ENCODE measurements around the gene HDAC4. TPM values are rescaled to one million over a fixed set of nuclear protein-coding genes. Genes with fewer than 3 reads are reported as not detected.

The HDAC4 gene
- total and polyA plus RNA-seq, 2 experiments from 2014 or later: 9.3 to 10.8 TPM

- no peak overlapping the region for H3K4me2 ChIP-seq
- no peaks in the 10 kb centered on the region for H3K9me3 ChIP-seq (ENCODE audit: low read depth)
- TF ChIP-seq EZH2 (IDR thresholded peaks at IDR 0.05; ENCODE audit: borderline replicate concordance): no peak
- no peak for TF ChIP-seq EZH2phosphoT487 (IDR thresholded peaks at IDR 0.05; ENCODE audit: low read depth, severe bottlenecking, unreplicated experiment)
- TF ChIP-seq, protein P1, sequence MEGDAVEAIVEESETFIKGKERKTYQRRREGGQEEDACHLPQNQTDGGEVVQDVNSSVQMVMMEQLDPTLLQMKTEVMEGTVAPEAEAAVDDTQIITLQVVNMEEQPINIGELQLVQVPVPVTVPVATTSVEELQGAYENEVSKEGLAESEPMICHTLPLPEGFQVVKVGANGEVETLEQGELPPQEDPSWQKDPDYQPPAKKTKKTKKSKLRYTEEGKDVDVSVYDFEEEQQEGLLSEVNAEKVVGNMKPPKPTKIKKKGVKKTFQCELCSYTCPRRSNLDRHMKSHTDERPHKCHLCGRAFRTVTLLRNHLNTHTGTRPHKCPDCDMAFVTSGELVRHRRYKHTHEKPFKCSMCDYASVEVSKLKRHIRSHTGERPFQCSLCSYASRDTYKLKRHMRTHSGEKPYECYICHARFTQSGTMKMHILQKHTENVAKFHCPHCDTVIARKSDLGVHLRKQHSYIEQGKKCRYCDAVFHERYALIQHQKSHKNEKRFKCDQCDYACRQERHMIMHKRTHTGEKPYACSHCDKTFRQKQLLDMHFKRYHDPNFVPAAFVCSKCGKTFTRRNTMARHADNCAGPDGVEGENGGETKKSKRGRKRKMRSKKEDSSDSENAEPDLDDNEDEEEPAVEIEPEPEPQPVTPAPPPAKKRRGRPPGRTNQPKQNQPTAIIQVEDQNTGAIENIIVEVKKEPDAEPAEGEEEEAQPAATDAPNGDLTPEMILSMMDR (IDR thresholded peaks at IDR 0.05; ENCODE audit: poor library complexity): no peak
- H3K36me3 ChIP-seq (replicated peaks; ENCODE audit: insufficient read depth, low read depth): no peaks in the 10 kb centered on the region
- H3K9me2 ChIP-seq (replicated peaks; ENCODE audit: insufficient read depth): no peaks in the 10 kb centered on the region
- H3K27ac ChIP-seq: no peak overlapping the region
- DNase-seq (ENCODE audit: low spot score): peak; percentile 48
- peaks cover 4% of the 10 kb centered on the region for H3K4me1 ChIP-seq (ENCODE audit: insufficient read depth)
- no peaks in the 10 kb centered on the region for H3K27me3 ChIP-seq
- H4K20me1 ChIP-seq (ENCODE audit: insufficient read depth, poor library complexity, severe bottlenecking): no peaks in the 10 kb centered on the region
- WGBS (ENCODE audit: low lambda C conversion rate, missing lambda C conversion rate): 90% methylated on average over 10 of the region's 10 CpGs
- no peaks in the 10 kb centered on the region for H3K79me2 ChIP-seq
- no peak overlapping the region for H2AFZ ChIP-seq
- H3K4me3 ChIP-seq: no peak overlapping the region
Measured at GRCh38 chr2:239006622-239007285, 394.1 kb downstream of the HDAC4 start.

DNA sequence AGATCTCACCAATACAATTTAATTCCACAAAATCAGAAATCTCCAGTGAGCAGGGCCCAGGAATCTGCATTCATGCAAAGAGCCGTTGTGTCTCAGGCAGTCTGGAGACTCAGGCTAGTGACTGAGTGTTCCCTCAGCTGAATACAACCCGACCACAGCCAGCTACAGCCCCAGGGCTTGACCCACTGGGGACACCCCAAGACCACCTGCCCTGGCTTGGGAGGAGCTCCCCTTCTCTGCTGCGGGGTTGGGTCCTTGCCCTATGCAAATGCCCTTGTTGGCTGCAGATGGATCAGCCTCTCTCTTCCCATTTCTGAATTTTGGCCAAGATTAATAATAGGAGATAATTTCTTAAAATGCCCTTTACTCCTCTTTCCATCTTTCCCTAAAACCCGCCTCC, 395.2 kb downstream of the HDAC4 start:
- no peak for DNase-seq (ENCODE audit: low spot score)
- Histone ChIP-seq H3K27me3 (no peaks in the 10 kb centered on the region), H3K9me3 (ENCODE audit: low read depth) (no peaks in the 10 kb centered on the region), H3K79me2 (no peaks in the 10 kb centered on the region), H3K27ac (no peak overlapping the region), H4K20me1 (ENCODE audit: insufficient read depth, poor library complexity, severe bottlenecking) (no peaks in the 10 kb centered on the region), H3K9me2 (replicated peaks; ENCODE audit: insufficient read depth) (no peaks in the 10 kb centered on the region), H3K36me3 (replicated peaks; ENCODE audit: insufficient read depth, low read depth) (no peaks in the 10 kb centered on the region), H3K4me2 (no peak overlapping the region), H3K4me3 (no peak overlapping the region), H3K4me1 (ENCODE audit: insufficient read depth) (peaks cover 4% of the 10 kb centered on the region), H2AFZ (no peak overlapping the region)
- 83% methylated on average over 4 of the region's 4 CpGs for WGBS (ENCODE audit: low lambda C conversion rate, missing lambda C conversion rate)
- no peak for TF ChIP-seq EZH2phosphoT487 (IDR thresholded peaks at IDR 0.05; ENCODE audit: low read depth, severe bottlenecking, unreplicated experiment)
- TF ChIP-seq EZH2 (IDR thresholded peaks at IDR 0.05; ENCODE audit: borderline replicate concordance): no peak
- TF ChIP-seq, protein P1 (IDR thresholded peaks at IDR 0.05; ENCODE audit: poor library complexity): no peak

DNA sequence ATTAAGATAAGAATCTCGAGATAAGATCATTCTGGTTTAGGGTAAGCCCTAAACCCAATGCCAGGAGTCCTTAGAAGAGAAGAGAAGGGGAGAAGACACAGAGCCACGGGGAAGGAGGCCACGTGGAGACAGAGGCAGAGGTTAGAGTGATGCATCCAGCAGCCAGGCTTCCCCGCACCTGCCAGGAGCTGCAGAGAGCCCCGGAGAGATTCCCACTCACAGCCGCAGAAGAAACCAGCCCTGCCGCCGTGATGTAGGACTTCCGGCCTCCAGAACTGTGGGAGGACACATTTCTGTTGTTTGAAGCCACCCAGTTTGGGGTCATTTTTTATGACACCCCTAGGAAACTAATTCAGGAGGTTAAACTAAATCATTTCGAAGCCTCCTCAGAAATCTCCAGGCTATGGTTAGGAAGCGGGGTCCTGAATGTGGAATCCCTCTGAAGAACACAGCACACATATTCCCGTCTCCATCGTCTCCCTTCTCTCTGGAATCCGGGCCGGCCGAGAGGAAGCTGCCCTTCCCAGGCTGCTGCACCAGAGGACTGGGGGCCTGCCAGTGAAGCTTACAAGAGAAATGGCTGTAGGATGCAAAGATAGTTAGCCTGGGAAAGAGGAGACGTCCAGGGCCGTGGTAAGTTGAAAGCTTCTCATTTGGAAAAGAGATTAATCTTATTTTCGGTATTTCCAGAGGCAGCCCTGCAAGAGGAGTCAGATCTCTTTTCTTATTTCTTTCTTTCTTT, 396.4 kb downstream of the HDAC4 start:
- Histone ChIP-seq H3K4me3 (no peak overlapping the region), H3K27ac (no peak overlapping the region), H3K79me2 (no peaks in the 10 kb centered on the region), H3K4me1 (ENCODE audit: insufficient read depth) (peaks cover 4% of the 10 kb centered on the region), H4K20me1 (ENCODE audit: insufficient read depth, poor library complexity, severe bottlenecking) (no peaks in the 10 kb centered on the region), H3K9me3 (ENCODE audit: low read depth) (no peaks in the 10 kb centered on the region), H3K36me3 (replicated peaks; ENCODE audit: insufficient read depth, low read depth) (no peaks in the 10 kb centered on the region), H3K4me2 (no peak overlapping the region), H3K27me3 (no peaks in the 10 kb centered on the region), H2AFZ (no peak overlapping the region), H3K9me2 (replicated peaks; ENCODE audit: insufficient read depth) (no peaks in the 10 kb centered on the region)
- no peak for DNase-seq (ENCODE audit: low spot score)
- TF ChIP-seq EZH2phosphoT487 (IDR thresholded peaks at IDR 0.05; ENCODE audit: low read depth, severe bottlenecking, unreplicated experiment) (no peak), EZH2 (IDR thresholded peaks at IDR 0.05; ENCODE audit: borderline replicate concordance) (no peak)
- TF ChIP-seq, protein P1 (IDR thresholded peaks at IDR 0.05; ENCODE audit: poor library complexity): no peak
- 91% methylated on average over 19 of the region's 19 CpGs for WGBS (ENCODE audit: low lambda C conversion rate, missing lambda C conversion rate)
